T-helper 1 cell treated with Interleukin-12 subunit alpha and Interleukin-12 subunit beta and Interleukin-4 antibody, amounts not matched to agents 30 μg/mL and 1 μg/mL, for 36 hours (primary cell): Measurements from ENCODE around the gene BTC.
"Not testable (repeated sequence)": the region's sequence is repeated elsewhere in the genome, so short reads cannot be mapped to it uniquely, and the experiment has no call there.

Experiments used
- H3K27ac Mint-ChIP-seq: one replicate; pipeline ENCODE4 v1.8.0; 2021; ENCODE audit warnings: mild to moderate bottlenecking, mixed read lengths
- H3K27me3 Mint-ChIP-seq: one replicate; pipeline ENCODE4 v1.8.0; 2021; ENCODE audit warnings: low read depth, mixed read lengths
- H3K36me3 Mint-ChIP-seq: one replicate; pipeline ENCODE4 v1.8.0; 2021; ENCODE audit warnings: low read depth, mixed read lengths
- H3K4me1 Mint-ChIP-seq: one replicate; pipeline ENCODE4 v1.8.0; 2021; ENCODE audit warnings: low read depth, mixed read lengths
- H3K4me3 Mint-ChIP-seq: one replicate; pipeline ENCODE4 v1.8.0; 2021; ENCODE audit warnings: mild to moderate bottlenecking, moderate library complexity, mixed read lengths
- H3K9me3 Mint-ChIP-seq: one replicate; pipeline ENCODE4 v1.8.0; 2021; ENCODE audit warnings: mixed read lengths

The BTC gene

GRCh38 chr4:74734995-74735394, 59.3 kb downstream of the BTC start:
- no peaks in the 10 kb centered on the region for H3K9me3 Mint-ChIP-seq

GRCh38 chr4:74733756-74734155, 60.6 kb downstream of the BTC start:
- Mint-ChIP-seq H3K27ac (no peak overlapping the region), H3K9me3 (no peaks in the 10 kb centered on the region), H3K27me3 (no peaks in the 10 kb centered on the region), H3K4me1 (no peaks in the 10 kb centered on the region), H3K36me3 (no peaks in the 10 kb centered on the region), H3K4me3 (no peak overlapping the region)

More at GRCh38 chr4:74734995-74735394, 59.3 kb downstream of the BTC start:
- H3K36me3 Mint-ChIP-seq, result no peaks in the 10 kb centered on the region
- H3K4me3 Mint-ChIP-seq, result no peak overlapping the region
- H3K27ac Mint-ChIP-seq, result no peak overlapping the region
- no peaks in the 10 kb centered on the region for H3K4me1 Mint-ChIP-seq
- H3K27me3 Mint-ChIP-seq, result no peaks in the 10 kb centered on the region

GRCh38 chr4:74724979-74725378, 69.3 kb downstream of the BTC start:
- H3K27ac Mint-ChIP-seq, result no peak overlapping the region
- no peaks in the 10 kb centered on the region for H3K4me1 Mint-ChIP-seq
- no peaks in the 10 kb centered on the region for H3K27me3 Mint-ChIP-seq
- H3K4me3 Mint-ChIP-seq, result no peak overlapping the region
- H3K36me3 Mint-ChIP-seq, result no peaks in the 10 kb centered on the region
- peaks cover 5% of the 10 kb centered on the region for H3K9me3 Mint-ChIP-seq

GRCh38 chr4:74716436-74716765, 77.9 kb downstream of the BTC start:
- Mint-ChIP-seq H3K9me3 (peaks cover 11% of the 10 kb centered on the region), H3K27me3 (no peaks in the 10 kb centered on the region), H3K27ac (no peak overlapping the region), H3K36me3 (no peaks in the 10 kb centered on the region), H3K4me3 (no peak overlapping the region), H3K4me1 (no peaks in the 10 kb centered on the region)

- Mint-ChIP-seq H3K9me3 (peaks cover 11% of the 10 kb centered on the region), H3K4me1 (no peaks in the 10 kb centered on the region), H3K36me3 (no peaks in the 10 kb centered on the region), H3K27ac (no peak overlapping the region), H3K4me3 (no peak overlapping the region), H3K27me3 (no peaks in the 10 kb centered on the region)
Measured at GRCh38 chr4:74715706-74716435, 78.5 kb downstream of the BTC start.

GRCh38 chr4:74714611-74715130, 79.7 kb downstream of the BTC start:
- Mint-ChIP-seq H3K4me3 (no peak overlapping the region), H3K4me1 (no peaks in the 10 kb centered on the region), H3K27ac (no peak overlapping the region), H3K36me3 (no peaks in the 10 kb centered on the region), H3K27me3 (no peaks in the 10 kb centered on the region), H3K9me3 (peaks cover 11% of the 10 kb centered on the region)

GRCh38 chr4:74708135-74708534, 86.2 kb downstream of the BTC start:
- not testable (repeated sequence) for H3K4me3 Mint-ChIP-seq, H3K4me1 Mint-ChIP-seq, H3K27me3 Mint-ChIP-seq, H3K27ac Mint-ChIP-seq, H3K36me3 Mint-ChIP-seq, H3K9me3 Mint-ChIP-seq
